Suppressor macrophage (primary cell): ENCODE results near the gene FLT3.
"Not testable (repeated sequence)": the region's sequence is repeated elsewhere in the genome, so short reads cannot be mapped to it uniquely, and the experiment has no call there.

ENCODE experiments used
- DNase-seq, 4 experiments: peaks; one replicate each; pipeline ENCODE4 v3.0.0-alpha.2; 2020 to 2022

FLT3 gene

DNA sequence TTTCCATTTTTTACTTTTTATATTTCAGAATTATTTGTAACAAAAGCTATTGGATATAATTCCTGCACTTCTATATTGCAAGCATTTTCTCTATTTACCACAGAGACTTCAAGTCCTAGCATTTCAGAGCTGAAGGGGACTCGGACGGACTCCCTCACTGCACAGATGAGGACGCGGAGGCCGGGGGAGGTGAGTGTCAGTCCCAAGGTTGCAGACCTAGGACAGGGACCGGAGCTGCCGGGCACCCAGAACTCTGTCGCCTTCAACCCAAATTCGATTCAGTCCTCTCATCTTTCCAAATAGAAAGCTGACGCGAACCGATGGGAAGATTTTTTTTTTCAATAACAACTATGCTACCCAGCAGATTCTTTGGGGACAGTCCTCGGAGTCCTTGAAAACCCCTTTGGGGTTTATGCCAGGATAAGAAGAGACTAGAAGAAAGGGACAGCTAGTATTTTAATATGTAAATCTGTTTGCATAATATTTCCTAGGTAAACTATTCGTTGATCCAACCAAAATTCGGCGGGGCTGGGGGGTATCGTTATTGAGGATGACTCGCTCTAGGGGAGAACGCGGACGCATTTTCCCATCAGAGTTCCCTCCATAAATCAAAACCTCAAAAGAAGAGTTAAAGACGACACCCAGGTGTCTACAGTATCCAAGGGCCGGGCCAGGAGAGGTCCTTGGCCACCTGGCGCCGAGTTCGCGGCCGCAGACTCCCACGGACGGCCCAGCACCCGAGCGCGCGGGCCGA is 803 bp downstream of the FLT3 start:
- no peak for DNase-seq

DNA sequence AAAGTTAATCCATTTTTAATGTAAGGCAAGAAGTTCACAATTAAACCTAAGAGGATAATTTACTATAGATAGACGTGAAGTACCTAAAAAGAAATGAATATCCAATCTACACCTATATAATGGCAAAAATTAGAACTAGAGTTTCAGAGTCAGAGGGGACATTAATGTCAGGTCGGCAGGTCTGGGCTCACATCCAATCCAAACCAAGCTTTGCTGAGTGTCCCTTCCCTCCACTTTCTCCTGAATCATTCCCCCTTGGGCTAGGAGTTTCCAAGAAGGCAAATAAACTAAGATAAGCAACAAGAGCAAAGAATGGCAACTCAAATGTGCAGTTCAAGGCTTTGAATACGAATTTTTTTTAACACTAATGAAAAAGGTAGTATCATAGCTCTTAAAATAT is 2.9 kb downstream of the FLT3 start:
- no peak for DNase-seq

DNA sequence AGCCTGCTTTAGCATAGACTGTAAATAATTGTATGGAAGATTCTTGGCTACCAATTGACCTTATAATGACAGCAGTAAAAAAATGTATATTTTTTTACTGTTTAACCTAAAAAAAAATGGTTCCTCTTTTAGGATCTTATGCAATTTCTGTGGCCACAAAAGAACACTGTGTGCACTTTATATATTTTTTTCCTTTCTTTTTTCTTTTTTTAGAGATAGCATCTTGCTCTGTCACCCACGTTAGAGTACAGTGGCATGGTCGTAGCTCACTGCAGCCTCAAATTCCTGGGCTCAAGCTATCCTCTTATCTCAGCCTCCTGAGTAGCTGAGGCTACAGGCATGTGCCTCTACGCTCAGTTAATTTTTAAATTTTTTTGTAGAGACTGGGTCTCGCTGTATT is 6.1 kb downstream of the FLT3 start:
- peak in 2 of 4 experiments; percentile 63 for DNase-seq

DNA sequence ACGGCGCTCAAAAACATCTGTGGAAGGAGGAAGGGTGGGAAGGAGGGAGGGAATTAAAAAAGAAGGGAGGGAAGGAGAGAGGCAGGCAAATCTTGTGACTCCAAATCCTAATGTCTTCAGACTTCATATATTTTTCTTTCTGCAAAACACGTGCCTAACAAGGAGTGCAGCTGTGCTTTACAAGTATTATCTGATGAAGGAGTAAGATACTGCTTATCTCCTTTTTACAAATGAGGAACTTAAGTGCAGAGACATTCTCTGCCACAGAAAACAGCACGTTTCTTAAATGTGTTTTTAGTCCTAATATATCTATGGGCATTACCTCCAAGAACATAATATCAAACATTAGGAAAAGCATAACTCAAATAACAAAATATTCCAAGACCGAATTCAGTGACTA is 6.5 kb downstream of the FLT3 start:
- no peak for DNase-seq

DNA sequence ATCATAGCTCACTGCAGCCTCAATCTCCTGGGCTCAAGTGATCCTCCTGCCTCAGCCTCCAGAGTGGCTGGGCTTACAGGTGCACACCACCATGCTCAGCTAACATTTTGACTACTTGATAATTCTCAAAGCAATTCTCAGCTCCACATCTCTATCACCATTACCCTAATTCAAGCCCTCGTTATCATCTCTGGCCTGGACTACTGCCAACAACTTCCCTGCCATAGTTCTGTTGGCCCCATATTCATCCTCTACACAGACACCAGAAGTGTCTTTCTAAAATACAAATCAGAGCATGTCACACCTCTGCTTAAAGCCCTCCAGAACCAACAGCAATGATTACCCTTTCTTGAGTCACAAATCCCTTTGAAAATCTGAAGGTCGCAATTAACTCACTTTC is 7.9 kb downstream of the FLT3 start:
- DNase-seq: no peak

DNA sequence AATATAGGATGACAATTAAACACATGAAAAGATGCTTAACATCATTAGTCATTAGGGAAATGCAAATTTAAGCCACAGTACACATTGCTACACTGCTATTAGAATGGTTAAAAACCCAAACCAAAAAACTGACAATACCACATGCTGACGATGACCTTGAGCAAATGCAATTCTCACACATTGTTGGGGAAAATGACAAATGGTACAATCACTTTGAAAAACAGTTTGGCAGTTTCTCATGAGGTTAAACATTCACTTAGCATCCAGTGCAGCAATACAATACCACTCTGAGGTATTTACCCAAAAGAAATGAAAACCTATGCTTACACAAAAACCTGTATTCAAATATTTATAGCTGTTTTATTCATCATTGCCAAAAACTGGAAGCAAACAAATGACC is 11.3 kb downstream of the FLT3 start:
- no peak for DNase-seq

DNA sequence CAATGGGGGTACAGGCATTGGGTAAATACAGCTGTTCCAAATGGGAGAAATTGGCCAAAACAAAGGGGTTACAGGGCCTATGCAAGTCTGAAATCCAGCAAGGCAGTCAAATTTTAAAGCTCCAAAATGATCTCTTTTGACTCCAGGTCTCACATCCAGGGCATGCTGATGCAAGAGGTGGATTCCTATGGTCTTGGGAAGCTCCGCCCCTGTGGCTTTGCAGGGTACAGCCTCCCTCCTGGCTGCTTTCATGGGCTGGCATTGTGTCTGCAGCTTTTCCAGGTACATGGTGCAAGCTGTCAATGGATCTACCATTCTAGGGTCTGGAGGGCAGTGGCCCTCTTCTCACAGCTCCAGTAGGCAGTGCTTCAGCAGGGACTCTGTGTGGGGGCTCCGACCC is 22.6 kb downstream of the FLT3 start:
- DNase-seq: not testable (repeated sequence)

DNA sequence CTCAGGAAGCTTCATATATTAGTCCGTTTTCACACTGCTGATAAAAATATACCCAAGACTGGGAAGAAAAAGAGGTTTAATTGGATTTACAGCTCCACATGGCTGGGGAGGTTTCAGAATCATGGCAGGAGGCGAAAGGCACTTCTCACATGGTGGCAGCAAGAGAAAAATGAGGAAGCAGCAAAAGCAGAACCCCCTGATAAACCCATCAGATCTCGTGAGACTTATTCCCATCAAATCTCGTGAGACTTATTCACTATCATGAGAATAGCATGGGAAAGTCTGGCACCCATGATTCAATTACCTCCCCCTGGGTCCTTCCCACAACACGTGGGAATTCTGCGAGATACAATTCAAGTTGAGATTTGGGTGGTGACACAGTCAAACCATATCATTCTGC is 23.1 kb downstream of the FLT3 start:
- peak in 3 of 4 experiments; percentile 18 to 39 (median 28) for DNase-seq

DNA sequence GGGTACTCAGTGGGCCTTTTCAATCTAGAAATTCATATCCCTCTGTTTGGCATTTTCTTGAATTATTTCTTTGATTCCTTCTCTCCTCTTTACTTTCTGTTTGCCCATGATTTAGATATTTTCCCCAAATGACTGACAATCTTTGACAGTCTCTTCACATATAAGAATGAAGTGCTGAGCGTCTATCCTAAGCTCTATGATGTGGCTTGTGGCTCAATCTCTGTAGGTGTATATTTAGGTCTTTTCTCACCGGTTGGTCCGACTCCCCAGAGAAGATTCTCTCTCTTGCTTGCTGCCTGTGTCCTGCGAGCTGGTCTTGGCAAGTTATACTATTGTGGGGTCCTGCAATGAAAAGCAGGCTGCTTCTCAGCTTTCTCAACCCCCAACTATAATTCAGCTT is 29.0 kb downstream of the FLT3 start:
- DNase-seq: no peak

DNA sequence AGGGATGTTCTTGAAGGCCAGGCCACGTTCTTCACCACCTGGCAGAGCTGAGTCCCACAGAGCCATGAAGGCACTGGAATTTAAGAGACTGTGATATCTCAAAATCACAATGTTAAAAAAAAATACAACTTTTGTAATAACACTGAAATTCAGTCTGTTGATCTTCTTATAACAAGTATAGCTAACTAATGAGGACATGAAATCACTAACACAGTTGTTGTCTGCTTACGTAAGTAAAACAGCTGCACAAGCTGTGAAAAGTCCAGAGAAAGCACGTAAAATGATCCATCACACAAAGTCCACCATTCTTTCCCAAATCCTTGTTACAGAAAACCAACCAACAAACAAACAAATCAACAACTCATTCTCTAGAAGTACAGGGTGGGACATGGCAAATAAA is 32.9 kb downstream of the FLT3 start:
- no peak for DNase-seq

DNA sequence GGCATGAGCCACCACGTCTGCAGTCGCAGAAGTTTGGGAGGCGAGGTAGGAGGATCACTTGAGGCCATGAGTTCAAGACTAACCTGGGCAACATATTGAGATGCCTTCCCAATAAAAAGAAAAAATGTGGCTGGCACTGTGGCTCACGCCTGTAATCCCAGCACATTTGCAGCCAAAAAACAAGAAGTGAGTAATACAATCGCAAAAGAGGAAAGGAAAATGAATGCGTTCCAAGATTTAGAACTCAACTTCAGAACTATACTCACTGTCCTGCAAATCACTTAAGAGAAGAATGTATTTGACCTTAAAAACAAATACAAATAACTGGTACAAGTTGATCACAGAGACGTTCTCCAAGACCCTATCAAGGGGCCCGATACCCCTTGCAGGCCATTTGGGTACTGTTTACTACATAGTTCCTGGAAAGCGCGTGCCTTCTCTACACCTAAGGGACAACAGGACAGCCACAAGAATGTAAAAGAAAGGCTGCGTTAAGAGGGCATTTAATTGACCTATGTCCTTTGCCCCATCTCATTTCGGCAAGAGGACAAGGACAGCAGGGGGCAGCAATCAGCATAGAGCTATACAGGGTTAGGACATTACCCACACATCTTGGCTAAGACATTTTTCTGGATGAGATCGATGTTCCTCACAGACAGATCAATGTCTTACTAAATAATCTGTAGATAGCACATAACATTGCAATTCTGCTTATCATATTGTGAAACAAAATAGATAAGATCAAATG is 41.3 kb downstream of the FLT3 start:
- peak; percentile 48 to 69 (median 58) for DNase-seq

DNA sequence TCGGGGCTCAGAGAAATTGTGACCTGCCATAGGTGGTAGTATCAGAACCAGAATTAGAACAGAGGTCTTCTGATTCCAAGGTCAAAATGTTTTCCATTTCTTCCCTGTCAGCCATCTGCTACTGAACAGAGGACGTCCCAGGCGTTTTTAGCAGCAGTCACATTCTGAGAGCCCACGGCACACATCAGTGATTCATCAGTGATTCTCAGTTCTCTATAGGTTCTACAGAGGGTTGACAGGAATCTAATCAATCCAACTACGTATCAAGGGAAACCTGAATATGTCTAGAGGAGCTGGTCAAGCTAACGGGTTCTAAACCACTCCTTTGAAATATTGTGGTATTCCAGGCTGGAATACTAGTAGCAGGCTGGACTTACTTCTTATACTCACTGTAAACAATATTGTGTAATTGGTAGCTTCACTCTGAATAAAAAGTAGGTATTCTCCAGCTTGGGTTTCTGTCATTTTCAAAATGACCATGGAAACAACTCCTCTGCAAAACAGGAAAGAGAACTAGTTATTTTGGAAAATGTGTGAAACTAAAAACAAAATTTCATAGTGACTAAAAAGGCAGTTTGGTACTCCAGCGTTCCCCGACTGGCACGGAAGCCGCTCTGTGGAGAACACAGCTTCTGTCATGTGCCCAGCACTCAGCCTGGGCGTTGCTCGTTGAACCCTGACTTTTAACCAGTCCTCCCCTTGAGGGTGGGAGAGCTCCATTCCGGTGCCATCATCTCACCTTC is 43.2 kb downstream of the FLT3 start:
- peak in 2 of 4 experiments; percentile 28 to 40 for DNase-seq

DNA sequence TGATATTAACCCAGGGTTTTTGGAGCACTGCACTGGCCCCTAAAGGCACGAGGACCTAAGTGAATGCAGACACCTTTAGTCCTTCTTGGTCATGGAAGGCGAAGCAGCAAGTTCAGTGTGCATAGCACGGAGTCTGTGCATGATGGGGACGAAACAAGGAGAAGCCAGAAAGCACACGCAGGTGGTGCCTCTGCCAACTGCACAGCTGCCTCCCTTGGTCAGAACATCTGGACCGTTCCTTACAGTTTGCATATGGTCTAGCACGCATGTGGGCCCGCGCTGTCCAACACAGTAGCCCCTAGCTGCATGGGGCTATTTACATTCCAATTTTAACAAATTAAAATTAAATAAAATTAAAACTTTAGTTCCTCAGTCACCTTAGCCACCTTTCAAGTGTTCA is 44.0 kb downstream of the FLT3 start:
- no peak for DNase-seq

DNA sequence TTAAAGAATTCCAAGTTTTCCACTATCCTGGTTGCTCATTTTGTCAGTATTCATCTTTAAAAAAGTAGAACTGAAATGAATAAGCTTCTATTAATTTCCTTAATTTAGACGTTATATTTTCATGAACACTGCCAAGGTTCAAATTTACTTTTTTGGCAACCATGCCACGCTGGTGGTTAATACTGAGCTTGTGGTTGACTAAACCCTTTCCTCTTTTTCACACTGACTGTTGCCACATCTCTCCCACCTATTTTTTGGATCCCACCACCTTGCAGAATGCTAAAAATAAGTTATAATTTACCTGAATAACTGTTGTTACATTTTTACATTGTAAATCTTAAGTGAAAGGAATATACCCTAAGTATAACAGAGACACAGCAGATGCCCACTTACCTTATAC is 45.0 kb downstream of the FLT3 start:
- DNase-seq: no peak

DNA sequence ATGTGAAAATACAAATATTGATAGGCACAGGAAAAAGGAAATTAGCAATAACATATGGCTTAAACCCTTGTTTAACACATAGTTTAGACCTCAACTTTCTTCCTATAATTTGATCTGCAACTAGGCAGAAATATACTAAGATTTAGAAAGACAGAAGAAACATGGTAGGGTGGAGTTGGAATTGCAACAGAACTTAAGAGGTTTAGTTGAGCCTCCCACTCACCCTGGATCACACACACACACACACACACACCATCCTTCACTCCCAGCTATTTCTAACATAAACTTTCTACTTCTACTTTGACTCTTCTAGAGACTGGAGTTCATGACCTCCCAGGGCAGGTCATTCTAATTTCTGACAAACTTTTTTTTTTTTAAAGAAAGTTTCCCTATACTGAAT is 47.4 kb downstream of the FLT3 start:
- peak; percentile 37 to 72 (median 62) for DNase-seq

DNA sequence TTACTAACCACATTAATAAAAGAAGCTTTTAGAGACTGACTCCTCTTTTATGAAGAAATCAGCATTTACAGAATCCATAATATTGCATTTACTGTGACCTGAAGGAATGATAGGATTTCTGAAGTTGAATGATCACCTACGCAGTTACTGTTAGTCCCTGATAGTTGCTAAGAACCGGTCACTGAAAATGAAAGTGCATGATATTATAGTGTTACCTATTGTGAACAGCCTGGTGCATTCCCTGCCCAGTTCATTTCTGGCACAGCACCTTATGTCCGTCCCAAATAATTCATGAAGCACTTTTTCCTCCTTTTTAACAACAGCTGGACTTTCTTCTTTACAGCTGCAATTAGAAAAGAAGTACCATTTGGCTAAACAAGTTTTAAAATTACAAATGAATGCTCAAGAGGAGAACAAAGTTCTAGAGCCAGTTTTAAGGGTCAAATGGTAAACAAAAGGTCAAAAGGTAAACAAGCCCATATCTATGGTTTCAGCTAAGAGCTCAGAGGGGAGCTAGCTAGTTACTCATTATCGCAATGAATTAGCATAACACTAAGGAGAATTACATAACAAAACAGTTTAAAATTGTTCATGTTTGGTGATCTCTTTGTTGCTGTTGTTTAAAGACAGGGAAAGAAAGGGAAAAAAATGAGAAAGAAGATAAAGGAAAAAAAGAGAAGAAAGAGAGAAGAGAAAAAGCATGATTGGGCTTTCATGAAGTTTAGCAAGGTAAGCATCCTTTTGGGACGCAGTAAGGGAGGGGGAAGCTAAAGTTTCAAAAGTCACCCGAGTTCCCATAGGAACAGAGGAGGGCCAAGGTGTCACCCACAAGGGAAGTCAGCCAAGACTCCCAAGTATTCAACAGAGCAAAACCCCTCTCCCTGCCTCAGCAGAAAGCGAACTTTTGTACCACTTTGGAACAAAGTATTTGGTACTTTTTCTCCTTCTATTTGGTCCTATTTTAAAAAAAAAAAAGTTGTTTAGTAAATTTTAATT is 50.2 kb downstream of the FLT3 start:
- DNase-seq: no peak

DNA sequence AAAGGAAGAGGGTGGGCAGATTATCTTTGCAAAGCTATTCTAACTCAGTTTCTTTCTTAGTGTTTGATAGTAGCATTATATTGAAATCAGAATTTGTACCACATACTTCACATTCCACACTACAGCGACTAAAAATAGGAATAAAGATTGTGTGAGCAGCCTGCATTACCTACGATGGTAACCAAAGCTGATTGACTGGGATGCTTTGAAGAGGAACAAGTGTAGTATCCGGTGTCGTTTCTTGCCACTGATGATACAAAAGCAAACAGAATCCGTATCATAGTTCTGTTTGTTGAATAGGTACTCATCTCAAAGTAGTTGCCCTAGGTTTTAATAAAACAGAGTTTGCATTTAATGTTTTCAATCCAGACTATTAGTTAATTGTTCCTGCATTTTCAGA is 51.2 kb downstream of the FLT3 start:
- no peak for DNase-seq

DNA sequence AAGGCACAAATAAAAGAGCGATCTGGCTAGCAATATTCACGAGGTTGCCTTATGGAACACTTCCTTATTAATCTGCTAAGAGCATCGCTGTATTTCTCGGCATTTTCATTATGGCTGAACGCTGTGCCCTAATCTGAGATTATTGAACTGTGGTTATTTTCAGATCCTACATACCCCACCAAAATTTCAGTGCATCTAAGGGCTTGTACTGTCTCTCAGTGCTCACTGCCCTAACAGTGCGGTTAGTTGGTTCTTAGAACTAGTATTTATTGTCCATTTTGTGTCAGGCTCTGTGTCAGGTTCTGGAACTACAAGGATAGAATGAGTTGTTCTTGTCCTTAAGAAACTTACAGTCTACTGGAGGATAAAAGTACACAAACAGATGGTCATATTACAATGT is 51.6 kb downstream of the FLT3 start:
- DNase-seq: no peak

DNA sequence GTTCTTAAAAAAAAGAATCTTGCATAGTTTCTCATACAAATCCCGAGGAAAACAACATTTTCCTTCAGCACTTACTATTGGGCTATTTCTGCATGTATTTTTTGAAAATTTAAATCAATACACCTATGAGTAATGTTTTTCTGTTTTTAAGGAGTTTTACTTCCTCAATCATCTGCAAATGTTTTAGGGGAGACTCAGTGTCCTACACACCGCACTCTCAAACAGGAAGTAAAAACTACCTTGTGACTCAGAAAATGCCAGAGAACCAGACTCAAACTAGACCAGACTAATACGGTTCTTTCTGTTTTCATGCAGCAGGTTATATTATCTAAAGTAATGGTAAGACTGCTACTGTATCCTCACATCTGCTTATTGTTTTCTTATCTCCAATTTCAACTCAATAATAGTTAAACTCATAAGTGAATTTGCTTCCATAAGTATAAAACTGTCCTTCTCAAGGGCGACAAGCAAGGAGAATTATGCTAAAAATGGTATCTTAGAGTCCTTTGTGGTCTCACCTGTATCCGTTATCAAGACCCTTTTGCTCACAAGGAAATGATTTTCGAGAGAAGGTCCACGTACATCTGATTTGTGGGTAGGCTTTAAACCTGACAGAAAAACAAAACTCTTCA is 52.5 kb downstream of the FLT3 start:
- DNase-seq: peak; percentile 30 to 69 (median 46)

DNA sequence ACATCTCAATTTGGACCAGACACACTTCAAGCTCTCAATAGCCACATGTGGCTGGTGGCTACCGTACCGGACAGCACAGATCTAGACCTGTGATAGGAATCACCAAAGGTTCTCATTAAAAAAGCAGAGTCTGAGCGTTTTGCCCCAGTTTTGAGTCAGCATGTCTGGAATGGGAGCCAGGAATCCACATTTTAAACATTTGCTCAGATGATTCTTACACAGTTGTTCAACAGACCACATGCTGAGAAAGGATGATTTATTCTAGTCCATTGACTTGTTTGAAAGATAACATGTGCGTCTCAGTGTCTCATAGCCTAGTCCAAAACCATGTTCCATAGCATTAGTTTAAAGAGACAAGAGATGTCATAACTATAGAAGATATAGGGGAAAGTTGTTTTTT is 53.4 kb downstream of the FLT3 start:
- DNase-seq: no peak

DNA sequence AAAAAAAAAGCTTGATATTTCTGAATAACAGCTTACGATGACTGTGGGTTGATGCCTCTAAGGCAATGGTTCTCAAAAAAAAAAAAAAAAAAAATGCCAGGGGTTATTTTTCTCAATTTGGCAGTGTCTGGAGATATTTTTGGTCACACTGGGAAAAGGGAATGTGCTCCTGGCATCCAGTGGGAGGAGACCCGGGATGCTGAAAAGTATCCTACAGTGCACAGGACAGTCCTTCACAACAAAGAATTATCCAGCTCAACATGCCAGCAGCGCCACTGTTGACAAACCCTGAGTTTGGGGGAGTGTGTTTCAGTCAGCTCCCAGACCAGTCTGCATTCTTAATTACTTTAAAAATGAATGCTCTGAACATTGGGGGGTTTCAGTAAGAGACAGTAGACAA is 54.5 kb downstream of the FLT3 start:
- DNase-seq: no peak

DNA sequence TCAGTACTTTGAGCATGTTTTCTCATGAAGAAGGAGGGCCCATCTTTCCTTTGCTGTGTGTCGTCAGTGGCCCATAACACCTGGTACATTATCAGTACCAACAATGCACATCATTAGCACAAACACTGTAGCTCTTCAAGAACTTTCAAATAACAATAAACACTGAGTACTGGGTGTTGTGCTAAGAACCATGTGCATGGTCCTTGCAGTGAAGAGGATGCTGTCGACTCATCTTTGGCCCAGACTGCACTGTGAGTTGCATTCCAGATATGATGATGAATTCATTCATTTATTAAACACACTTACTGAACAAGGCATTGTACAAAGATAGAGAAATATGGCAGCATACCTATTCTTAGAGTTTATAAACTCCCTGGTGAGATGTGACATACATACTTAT is 55.8 kb downstream of the FLT3 start:
- no peak for DNase-seq
